K562 (cell line): ENCODE results near the gene SCUBE2. TPM values are rescaled to one million over a fixed set of nuclear protein-coding genes. Genes with fewer than 3 reads are reported as not detected.
A peak's percentile ranks its signal among the peaks of the same experiment; 100 is the strongest.

Source experiments
- ATAC-seq: fragments of 200-7000 bp; cut with Tn5 transposase; 3 replicates; pipeline ENCODE4 v1.9.1; 2020; ENCODE audit warnings: moderate library complexity
- BruUV-seq: library from RNA; stranded (reverse); fragments of 400-500 nt; replicated peaks from 2 replicates; lab custom pipeline; 2021; lab: Mats Ljungman, UMichigan
- CTCF ChIA-PET: fragments of 300-600 bp; formaldehyde crosslinking; extraction: SDS; loops from one replicate; lab custom pipeline; 2021; ENCODE audit warnings: low intra/inter-chr PET ratio; lab: Yijun Ruan, JAX
- POLR2A ChIA-PET: fragments of 300-600, 350-650 bp; sonication (Branson Sonifier 250); formaldehyde crosslinking; extraction: SDS; loops from one replicate; lab custom pipeline; 2021; ENCODE audit warnings: antibody characterized with exemption, inconsistent platforms; lab: Yijun Ruan, JAX
- DNase-seq, 4 experiments: peaks; one replicate each; pipeline versions ENCODE4 v3.0.0 to v3.0.0-alpha.2; 2011 to 2018; ENCODE audit warnings: low spot score in 3 of 4, mixed read lengths in 3 of 4; ENCODE audit errors: extremely low read depth in 1 of 4
- FAIRE-seq: peaks from 2 replicates; lab custom pipeline; 2011; peaks lifted over from hg19 to GRCh38; lab: Jason Lieb, UNC
- H2AFZ ChIP-seq: 2 replicates; pipeline ENCODE4 v1.6.0; 2011; ENCODE audit warnings: low read depth, low read length, control low read depth, inconsistent platforms
- H3K27ac ChIP-seq: fragments of 200-600 bp; 3 replicates; pipeline ENCODE4 v1.8.0; 2011; ENCODE audit warnings: low read depth, mild to moderate bottlenecking, control low read depth, inconsistent platforms, low read length, moderate library complexity, mixed read lengths; ENCODE audit errors: extremely low read depth
- H3K27me3 ChIP-seq, 2 experiments: fragments of 300-600 bp in 1 of 2; 2 replicates in 1 of 2; 3 replicates in 1 of 2; pipeline versions ENCODE4 v1.6.0 to v1.8.0; 2011; ENCODE audit warnings: inconsistent platforms in 2 of 2, low read length in 2 of 2, mild to moderate bottlenecking in 1 of 2, mixed read lengths in 1 of 2, moderate library complexity in 1 of 2; ENCODE audit not compliant: control insufficient read depth in 2 of 2, insufficient read depth in 2 of 2
- H3K36me3 ChIP-seq: fragments of 300-600 bp; 3 replicates; pipeline ENCODE4 v1.8.0; 2011; ENCODE audit warnings: mild to moderate bottlenecking, low read length, inconsistent platforms; ENCODE audit not compliant: control insufficient read depth, insufficient read depth
- H3K4me1 ChIP-seq, 2 experiments: fragments of 200-600 bp in 1 of 2; replicated peaks in 1 of 2; 2 replicates in 1 of 2; 3 replicates in 1 of 2; pipeline versions ENCODE4 v1.5.1 to v1.8.0; 2011; ENCODE audit warnings: inconsistent platforms in 2 of 2, low read length in 2 of 2, mild to moderate bottlenecking in 1 of 2, mixed read lengths in 1 of 2, moderate library complexity in 1 of 2; ENCODE audit not compliant: control insufficient read depth in 2 of 2, insufficient read depth in 2 of 2
- H3K4me2 ChIP-seq: 2 replicates; pipeline ENCODE4 v1.6.1; 2011; ENCODE audit warnings: low read length, control low read depth, inconsistent platforms, mixed read lengths; ENCODE audit not compliant: insufficient read depth
- H3K4me3 ChIP-seq: fragments of 200-600 bp; sonication (generic), shearing (Covaris generic); 2 replicates; pipeline ENCODE4 v1.5.1; 2016; ENCODE audit warnings: control low read depth, inconsistent platforms
- H3K79me2 ChIP-seq: fragments of 200-600 bp; 3 replicates; pipeline ENCODE4 v1.8.0; 2011; ENCODE audit warnings: low read length, inconsistent platforms; ENCODE audit not compliant: control insufficient read depth, insufficient read depth
- H3K9ac ChIP-seq, 2 experiments: 2 replicates each; pipeline versions ENCODE4 v1.6.0 to v1.6.1; 2011; ENCODE audit warnings: low read depth in 2 of 2, low read length in 2 of 2, control low read depth in 1 of 2, inconsistent platforms in 1 of 2, mild to moderate bottlenecking in 1 of 2, mixed read lengths in 1 of 2; ENCODE audit not compliant: insufficient read depth in 1 of 2
- H3K9me1 ChIP-seq: one replicate; pipeline ENCODE4 v1.6.0; 2011; ENCODE audit warnings: inconsistent platforms, mild to moderate bottlenecking, low read length, moderate library complexity; ENCODE audit not compliant: control insufficient read depth, insufficient read depth
- H3K9me3 ChIP-seq: replicated peaks from 2 replicates; pipeline ENCODE4 v1.5.1; 2011; ENCODE audit warnings: low read depth, low read length, inconsistent platforms; ENCODE audit not compliant: control insufficient read depth, insufficient read depth
- H4K20me1 ChIP-seq: replicated peaks from 2 replicates; pipeline ENCODE4 v1.6.1; 2011; ENCODE audit warnings: low read length, inconsistent platforms, mixed read lengths; ENCODE audit not compliant: control insufficient read depth, insufficient read depth
- CBFA2T3 ChIP-seq: fragments of 450-650 bp; IDR thresholded peaks from 2 replicates; pipeline ENCODE4 v1.6.1; 2017
- GTF2E2 ChIP-seq: fragments of 200-800 bp; sonication (Bioruptor generic); IDR thresholded peaks from 2 replicates; pipeline ENCODE4 v1.6.1; 2016; ENCODE audit warnings: missing genetic modification characterization, missing compliant biosample characterization
- IFI16 ChIP-seq: fragments of 250-450 bp; sonication (Bioruptor Pico); IDR thresholded peaks from 2 replicates; pipeline ENCODE4 v2.1.2; 2022; ENCODE audit warnings: mild to moderate bottlenecking, inconsistent platforms
- KAT2B ChIP-seq: IDR thresholded peaks from one replicate; pipeline ENCODE4 v1.6.1; 2012; ENCODE audit warnings: low read depth, mild to moderate bottlenecking, control low read depth, inconsistent platforms, low read length, moderate library complexity
- PML ChIP-seq: IDR thresholded peaks from 2 replicates; pipeline ENCODE4 v1.6.1; 2012; ENCODE audit warnings: low read length, inconsistent platforms
- SAFB ChIP-seq: fragments of 200-400 bp; formaldehyde crosslinking; IDR thresholded peaks from 2 replicates; pipeline ENCODE4 v1.6.1; 2017; ENCODE audit warnings: low read depth, low read length, borderline replicate concordance
- TCF7L2 ChIP-seq: fragments of 150-350 bp; IDR thresholded peaks from 2 replicates; pipeline ENCODE4 v1.6.1; 2016; ENCODE audit warnings: low read depth, mild to moderate bottlenecking, low read length, moderate library complexity
- ZNF551 ChIP-seq: fragments of 250-450 bp; sonication (Bioruptor Pico); IDR thresholded peaks from 2 replicates; pipeline ENCODE4 v1.5.0; 2021; ENCODE audit warnings: mild to moderate bottlenecking, moderate library complexity
- WGBS: fragments of 100-300 bp; shearing (Covaris generic); methylation state at CpG from one replicate; pipeline ENCODE4 v1.1.6; 2016; ENCODE audit warnings: low coverage, mixed read lengths; ENCODE audit not compliant: insufficient coverage; ENCODE audit errors: missing lambda C conversion rate; 5-methylcytosine and 5-hydroxymethylcytosine counted together
- in situ Hi-C: fragments of 300-500 bp; cut with MboI; formaldehyde crosslinking; loops from 4 replicates; pipeline ENCODE4 v1.15.0; 2018; ENCODE audit warnings: inconsistent platforms, mixed read lengths
- intact Hi-C: fragments of 100-400 bp; cut with micrococcal nuclease; formaldehyde crosslinking; loops from 2 replicates; pipeline ENCODE4 v1.14.2; 2022
- polyA plus RNA-seq, 8 experiments: library from polyadenylated mRNA; depleted of rRNA in 4 of 8; stranded (reverse) in 5 of 8; unstranded in 3 of 8; fragments of >200 nt; fragmentation: Nextera tagmentation in 2 of 8; fragmentation: Illumina TruSeq in 1 of 8; extraction: Ambion mirVana in 2 of 8; extraction: Trizol in 1 of 8; gene quantifications; 2 replicates each; pipeline versions ENCODE4 v1.2.1 to v1.2.3, GENCODE V29; 2011 to 2014; ENCODE audit warnings: inconsistent platforms in 1 of 8, missing spikeins in 1 of 8
- total RNA-seq, 7 experiments: library from RNA; depleted of rRNA in 6 of 7; stranded (reverse); fragments of >200 nt in 6 of 7; fragmentation: Illumina TruSeq in 2 of 7; extraction: Trizol in 2 of 7; gene quantifications; 2 replicates each; pipeline versions ENCODE4 v1.2.1 to v1.2.3, GENCODE V29; 2011 to 2021; ENCODE audit warnings: low replicate concordance in 1 of 7
- TF ChIP-seq, protein P1 (sequence below): sonication (generic); formaldehyde crosslinking; IDR thresholded peaks from 2 replicates; pipeline ENCODE4 v1.8.0; 2022; ENCODE audit warnings: missing genetic modification reagents, mild to moderate bottlenecking, moderate library complexity, borderline replicate concordance
- TF ChIP-seq, protein P2 (sequence below): fragments of 450-650 bp; formaldehyde crosslinking; IDR thresholded peaks from 2 replicates; pipeline ENCODE4 v1.4.0; 2022; ENCODE audit warnings: missing genetic modification characterization
- TF ChIP-seq, protein P3 (sequence below): fragments of 450-650 bp; formaldehyde crosslinking; IDR thresholded peaks from 2 replicates; pipeline ENCODE4 v1.4.0; 2022; ENCODE audit warnings: mild to moderate bottlenecking, moderate library complexity

The SCUBE2 gene
- total and polyA plus RNA-seq, 9 of the 15 experiments (the other 6 are each of a cell fraction or from before 2014, with no cell fraction given) = 0.06 to 0.40 (median 0.07) TPM; not detected in 6

DNA sequence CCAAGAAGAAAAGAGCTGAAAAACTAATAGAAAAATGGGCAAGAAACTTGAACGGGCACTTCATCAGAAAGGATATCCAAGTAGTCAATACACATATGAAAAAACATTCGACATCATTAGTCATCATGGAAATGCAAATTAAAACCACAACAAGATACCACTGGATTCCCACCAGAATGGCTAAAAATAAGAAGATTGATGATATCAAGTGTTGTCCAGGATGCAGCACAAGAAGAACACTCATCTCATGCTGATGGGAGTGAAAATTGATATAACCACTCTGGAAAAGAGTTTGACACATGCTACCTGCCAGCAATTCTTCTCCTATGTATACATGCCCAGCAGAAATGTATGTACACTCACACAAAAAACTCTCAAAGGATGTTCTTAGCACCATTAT lies 26.9 kb upstream of the SCUBE2 start:
- Histone ChIP-seq H3K9ac (no peak overlapping the region), H3K4me2 (no peak overlapping the region), H3K4me1 (peaks cover 0 to 4% of the 10 kb centered on the region in 2 experiments; a peak in 2 of 5 replicates), H3K79me2 (no peaks in the 10 kb centered on the region), H3K27ac (no peak overlapping the region), H3K36me3 (no peaks in the 10 kb centered on the region), H3K4me3 (no peak overlapping the region), H3K27me3 (no peaks in the 10 kb centered on the region), H4K20me1 (no peaks in the 10 kb centered on the region), H2AFZ (no peak overlapping the region), H3K9me3 (no peaks in the 10 kb centered on the region; the same call in 1 of the 2 replicates), H3K9me1 (no peaks in the 10 kb centered on the region)
- no peak for TF ChIP-seq SAFB
- no peak for TF ChIP-seq TCF7L2
- TF ChIP-seq CBFA2T3 = no peak
- TF ChIP-seq ZNF551 (CRISPR knock-in tag) = no peak
- no peak for TF ChIP-seq KAT2B
- TF ChIP-seq, protein P1, sequence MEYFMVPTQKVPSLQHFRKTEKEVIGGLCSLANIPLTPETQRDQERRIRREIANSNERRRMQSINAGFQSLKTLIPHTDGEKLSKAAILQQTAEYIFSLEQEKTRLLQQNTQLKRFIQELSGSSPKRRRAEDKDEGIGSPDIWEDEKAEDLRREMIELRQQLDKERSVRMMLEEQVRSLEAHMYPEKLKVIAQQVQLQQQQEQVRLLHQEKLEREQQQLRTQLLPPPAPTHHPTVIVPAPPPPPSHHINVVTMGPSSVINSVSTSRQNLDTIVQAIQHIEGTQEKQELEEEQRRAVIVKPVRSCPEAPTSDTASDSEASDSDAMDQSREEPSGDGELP (CRISPR knock-in tag) = no peak
- TF ChIP-seq, protein P2, sequence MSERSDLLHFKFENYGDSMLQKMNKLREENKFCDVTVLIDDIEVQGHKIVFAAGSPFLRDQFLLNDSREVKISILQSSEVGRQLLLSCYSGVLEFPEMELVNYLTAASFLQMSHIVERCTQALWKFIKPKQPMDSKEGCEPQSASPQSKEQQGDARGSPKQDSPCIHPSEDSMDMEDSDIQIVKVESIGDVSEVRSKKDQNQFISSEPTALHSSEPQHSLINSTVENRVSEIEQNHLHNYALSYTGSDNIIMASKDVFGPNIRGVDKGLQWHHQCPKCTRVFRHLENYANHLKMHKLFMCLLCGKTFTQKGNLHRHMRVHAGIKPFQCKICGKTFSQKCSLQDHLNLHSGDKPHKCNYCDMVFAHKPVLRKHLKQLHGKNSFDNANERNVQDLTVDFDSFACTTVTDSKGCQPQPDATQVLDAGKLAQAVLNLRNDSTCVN (CRISPR knock-in tag) = no peak
- TF ChIP-seq GTF2E2 = no peak
- TF ChIP-seq, protein P3, sequence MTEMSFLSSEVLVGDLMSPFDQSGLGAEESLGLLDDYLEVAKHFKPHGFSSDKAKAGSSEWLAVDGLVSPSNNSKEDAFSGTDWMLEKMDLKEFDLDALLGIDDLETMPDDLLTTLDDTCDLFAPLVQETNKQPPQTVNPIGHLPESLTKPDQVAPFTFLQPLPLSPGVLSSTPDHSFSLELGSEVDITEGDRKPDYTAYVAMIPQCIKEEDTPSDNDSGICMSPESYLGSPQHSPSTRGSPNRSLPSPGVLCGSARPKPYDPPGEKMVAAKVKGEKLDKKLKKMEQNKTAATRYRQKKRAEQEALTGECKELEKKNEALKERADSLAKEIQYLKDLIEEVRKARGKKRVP (CRISPR knock-in tag) = no peak
- no peak for TF ChIP-seq PML
- TF ChIP-seq IFI16 (CRISPR knock-in tag) = no peak
- WGBS = 10% methylated on average over 2 of the region's 2 CpGs
- ChIA-PET CTCF (no interaction called here), POLR2A (interaction anchor here (0.6 kb wide), 1 partner anchor 47 kb away, joined by 3 read pairs; no protein-coding TSS in a partner anchor)
- no TSS peak for BruUV-seq
- FAIRE-seq = peak; percentile 44
- no peak for ATAC-seq
- intact Hi-C loops = no loop called here
- in situ Hi-C loops = no loop called here
- no peak for DNase-seq
